ENCODE measurements around the gene REC8. TPM values are rescaled to one million over a fixed set of nuclear protein-coding genes. Genes with fewer than 3 reads are reported as not detected.

The REC8 gene
- total and polyA plus RNA-seq, 10 of the 15 experiments (the other 5 are each of a cell fraction or from before 2014, with no cell fraction given), result 4.2 to 76.9 (median 29.1) TPM

DNA sequence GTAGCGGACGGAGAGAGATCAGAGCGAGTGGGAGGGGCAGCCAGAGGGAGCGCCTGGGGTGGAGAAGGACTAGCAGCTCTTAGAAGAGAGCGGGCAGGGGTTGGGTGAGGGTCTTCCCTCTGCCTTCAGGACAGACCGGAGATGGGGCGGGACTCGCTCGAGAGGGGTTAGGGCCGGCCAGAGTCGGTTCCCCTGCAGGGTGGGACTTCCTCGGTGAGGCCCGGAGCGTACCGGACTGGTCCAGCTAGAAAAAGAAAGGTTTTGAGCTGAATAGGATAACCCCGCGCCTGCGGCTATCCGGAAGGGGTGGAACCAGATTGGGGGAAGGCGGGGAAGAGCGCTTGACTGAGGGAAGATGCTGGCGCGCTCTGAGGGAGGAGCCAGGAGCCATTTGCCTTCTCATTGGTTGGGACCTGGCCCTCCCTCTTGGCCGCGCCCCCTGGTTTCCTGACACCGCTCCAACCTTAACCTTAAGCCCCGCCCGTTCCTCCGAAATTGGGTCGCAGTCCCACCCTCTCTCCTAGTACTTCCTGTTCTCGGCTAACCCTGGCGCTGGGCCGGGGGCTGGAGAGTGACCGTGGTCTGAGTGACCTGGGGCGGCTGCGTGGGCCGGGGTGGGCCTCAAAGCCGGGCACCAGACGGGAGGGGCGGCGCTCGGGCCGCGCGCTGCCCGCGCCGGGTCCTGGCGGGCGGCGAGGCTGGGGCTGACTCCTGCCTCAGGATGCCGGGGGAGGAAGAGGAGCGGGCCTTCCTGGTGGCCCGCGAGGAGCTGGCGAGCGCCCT lies 24.7 kb upstream of the REC8 start, which contains the start of gene RNF31 (continued):
- TF ChIP-seq KAT2A (conservative IDR thresholded peaks at IDR 0.05; ENCODE audit: control insufficient read depth, low read depth, low read length), result no peak
- TF ChIP-seq, protein P1, sequence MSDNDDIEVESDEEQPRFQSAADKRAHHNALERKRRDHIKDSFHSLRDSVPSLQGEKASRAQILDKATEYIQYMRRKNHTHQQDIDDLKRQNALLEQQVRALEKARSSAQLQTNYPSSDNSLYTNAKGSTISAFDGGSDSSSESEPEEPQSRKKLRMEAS (IDR thresholded peaks at IDR 0.05; ENCODE audit: low read depth, low read length), result no peak; the same call in 1 of the 2 replicates
- peak; percentile 23 for TF ChIP-seq E2F8 (IDR thresholded peaks at IDR 0.05; ENCODE audit: low read depth, partially characterized antibody)
- TF ChIP-seq CEBPZ (IDR thresholded peaks at IDR 0.05; ENCODE audit: low read depth, low read length), result no peak
- no peak for TF ChIP-seq RAD21 (IDR thresholded peaks at IDR 0.05; ENCODE audit: insufficient read depth, low read depth, low read length)
- TF ChIP-seq RB1 (IDR thresholded peaks at IDR 0.05; ENCODE audit: borderline replicate concordance), result peak; percentile 21; the same call in 1 of the 2 replicates
- peak; percentile 28 for TF ChIP-seq POLR2A (IDR thresholded peaks at IDR 0.05; ENCODE audit: low read depth, low read length)
- no peak for TF ChIP-seq ZNF384 (IDR thresholded peaks at IDR 0.05; ENCODE audit: borderline replicate concordance, low read depth, low read length)
- peak; percentile 55; the same call in 1 of the 2 replicates for TF ChIP-seq NR2F1 (conservative IDR thresholded peaks at IDR 0.05)
- TF ChIP-seq ASH2L (IDR thresholded peaks at IDR 0.05; ENCODE audit: borderline replicate concordance, low read depth), result no peak
- 0 out of 2 replicates have a peak, but pooled peaks have one; percentile 39 for TF ChIP-seq ELK1 (IDR thresholded peaks at IDR 0.05; ENCODE audit: low read depth, low read length)
- TF ChIP-seq ESRRA (IDR thresholded peaks at IDR 0.05; ENCODE audit: low read length), result no peak
- TF ChIP-seq, protein P2, sequence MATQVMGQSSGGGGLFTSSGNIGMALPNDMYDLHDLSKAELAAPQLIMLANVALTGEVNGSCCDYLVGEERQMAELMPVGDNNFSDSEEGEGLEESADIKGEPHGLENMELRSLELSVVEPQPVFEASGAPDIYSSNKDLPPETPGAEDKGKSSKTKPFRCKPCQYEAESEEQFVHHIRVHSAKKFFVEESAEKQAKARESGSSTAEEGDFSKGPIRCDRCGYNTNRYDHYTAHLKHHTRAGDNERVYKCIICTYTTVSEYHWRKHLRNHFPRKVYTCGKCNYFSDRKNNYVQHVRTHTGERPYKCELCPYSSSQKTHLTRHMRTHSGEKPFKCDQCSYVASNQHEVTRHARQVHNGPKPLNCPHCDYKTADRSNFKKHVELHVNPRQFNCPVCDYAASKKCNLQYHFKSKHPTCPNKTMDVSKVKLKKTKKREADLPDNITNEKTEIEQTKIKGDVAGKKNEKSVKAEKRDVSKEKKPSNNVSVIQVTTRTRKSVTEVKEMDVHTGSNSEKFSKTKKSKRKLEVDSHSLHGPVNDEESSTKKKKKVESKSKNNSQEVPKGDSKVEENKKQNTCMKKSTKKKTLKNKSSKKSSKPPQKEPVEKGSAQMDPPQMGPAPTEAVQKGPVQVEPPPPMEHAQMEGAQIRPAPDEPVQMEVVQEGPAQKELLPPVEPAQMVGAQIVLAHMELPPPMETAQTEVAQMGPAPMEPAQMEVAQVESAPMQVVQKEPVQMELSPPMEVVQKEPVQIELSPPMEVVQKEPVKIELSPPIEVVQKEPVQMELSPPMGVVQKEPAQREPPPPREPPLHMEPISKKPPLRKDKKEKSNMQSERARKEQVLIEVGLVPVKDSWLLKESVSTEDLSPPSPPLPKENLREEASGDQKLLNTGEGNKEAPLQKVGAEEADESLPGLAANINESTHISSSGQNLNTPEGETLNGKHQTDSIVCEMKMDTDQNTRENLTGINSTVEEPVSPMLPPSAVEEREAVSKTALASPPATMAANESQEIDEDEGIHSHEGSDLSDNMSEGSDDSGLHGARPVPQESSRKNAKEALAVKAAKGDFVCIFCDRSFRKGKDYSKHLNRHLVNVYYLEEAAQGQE (IDR thresholded peaks at IDR 0.05; ENCODE audit: low read depth, low read length), result no peak
- TF ChIP-seq BCL3 (IDR thresholded peaks at IDR 0.05; ENCODE audit: borderline replicate concordance, insufficient read depth, low read depth, low read length, poor library complexity, severe bottlenecking), result no peak
- peak; percentile 89 for TF ChIP-seq NFYB (IDR thresholded peaks at IDR 0.05; ENCODE audit: insufficient read depth, low read depth, low read length)
